Suprapubic skin (tissue), 3 donors: ENCODE measurements around the gene CEACAM18.

Source experiments
- EP300 ChIP-seq: sonication (generic); formaldehyde crosslinking; IDR thresholded peaks from one replicate; pipeline ENCODE4 v1.6.1; 2017; ENCODE audit warnings: antibody characterized with exemption
- POLR2A ChIP-seq, 2 donors: fragments of 450-650 bp; IDR thresholded peaks; one replicate each; pipeline ENCODE4 v1.6.1; 2017; ENCODE audit warnings: antibody characterized with exemption in 2 of 2, mild to moderate bottlenecking in 2 of 2, moderate library complexity in 2 of 2
- TF ChIP-seq, protein P1 (sequence below), 2 donors: fragments of 200-600 bp in 1 of 2; fragments of 450-650 bp in 1 of 2; sonication (generic) in 1 of 2; IDR thresholded peaks; one replicate each; pipeline ENCODE4 v1.5.1; 2016 to 2019; ENCODE audit warnings: antibody characterized with exemption in 2 of 2, mild to moderate bottlenecking in 1 of 2, moderate library complexity in 1 of 2

DNA sequence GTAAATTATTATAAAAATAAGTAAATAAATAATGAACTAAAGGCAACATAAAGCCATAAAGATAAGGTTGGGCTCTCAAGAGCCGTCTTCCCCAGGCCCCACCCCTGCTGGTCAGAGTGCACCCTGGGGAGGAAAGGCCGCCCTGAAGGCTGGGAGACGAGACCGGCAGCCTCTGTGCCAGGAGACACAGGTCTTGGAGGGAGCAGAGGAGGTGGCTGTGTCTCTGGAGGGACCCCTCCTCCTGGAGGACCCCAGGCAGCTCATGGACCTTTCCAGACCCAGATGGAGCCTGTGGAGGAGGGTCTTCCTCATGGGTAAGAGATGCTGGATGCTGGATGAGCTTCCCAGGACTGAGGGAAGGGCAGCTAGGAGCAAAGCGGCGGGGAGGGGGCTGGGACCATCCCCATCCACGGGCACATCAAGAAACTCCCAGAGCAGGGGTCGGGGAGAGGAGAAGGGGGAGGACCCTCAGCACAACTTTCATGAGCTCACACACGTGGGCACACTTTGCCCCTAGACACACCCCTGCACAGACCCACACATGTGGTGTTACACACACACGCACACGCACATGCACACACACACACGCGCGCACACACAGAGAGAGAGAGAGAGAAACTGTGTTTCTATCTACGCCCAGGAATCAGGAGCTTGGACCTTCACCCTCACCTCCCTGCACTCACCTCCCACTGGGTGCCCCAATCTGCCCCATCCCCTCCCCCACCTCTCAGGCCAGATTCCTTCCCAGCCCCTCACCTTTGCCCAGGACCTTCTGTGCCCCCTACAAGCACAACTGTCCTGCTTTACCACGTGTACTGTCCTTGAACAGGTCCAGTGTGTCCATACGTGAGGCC is at the start of gene CEACAM18:
- TF ChIP-seq, protein P1, sequence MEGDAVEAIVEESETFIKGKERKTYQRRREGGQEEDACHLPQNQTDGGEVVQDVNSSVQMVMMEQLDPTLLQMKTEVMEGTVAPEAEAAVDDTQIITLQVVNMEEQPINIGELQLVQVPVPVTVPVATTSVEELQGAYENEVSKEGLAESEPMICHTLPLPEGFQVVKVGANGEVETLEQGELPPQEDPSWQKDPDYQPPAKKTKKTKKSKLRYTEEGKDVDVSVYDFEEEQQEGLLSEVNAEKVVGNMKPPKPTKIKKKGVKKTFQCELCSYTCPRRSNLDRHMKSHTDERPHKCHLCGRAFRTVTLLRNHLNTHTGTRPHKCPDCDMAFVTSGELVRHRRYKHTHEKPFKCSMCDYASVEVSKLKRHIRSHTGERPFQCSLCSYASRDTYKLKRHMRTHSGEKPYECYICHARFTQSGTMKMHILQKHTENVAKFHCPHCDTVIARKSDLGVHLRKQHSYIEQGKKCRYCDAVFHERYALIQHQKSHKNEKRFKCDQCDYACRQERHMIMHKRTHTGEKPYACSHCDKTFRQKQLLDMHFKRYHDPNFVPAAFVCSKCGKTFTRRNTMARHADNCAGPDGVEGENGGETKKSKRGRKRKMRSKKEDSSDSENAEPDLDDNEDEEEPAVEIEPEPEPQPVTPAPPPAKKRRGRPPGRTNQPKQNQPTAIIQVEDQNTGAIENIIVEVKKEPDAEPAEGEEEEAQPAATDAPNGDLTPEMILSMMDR (IDR thresholded peaks at IDR 0.05) = no peak
- TF ChIP-seq POLR2A (IDR thresholded peaks at IDR 0.05) (no peak), EP300 (no peak)
